Spleen (tissue), 11 donors: ENCODE results near the gene DYRK1B. TPM values are rescaled to one million over a fixed set of nuclear protein-coding genes. Genes with fewer than 3 reads are reported as not detected.

Experiments used
- DNase-seq: peaks from one replicate; pipeline ENCODE4 v3.0.0-alpha.2; 2020
- H3K27ac ChIP-seq, 8 donors: fragments of 200-600 bp; sonication (generic) in 7 of 8; 1 replicate in 4 of 8; 2 replicates in 4 of 8; pipeline versions ENCODE4 v1.5.0 to v1.8.0; 2016 to 2021; ENCODE audit warnings: inconsistent platforms in 4 of 8, mild to moderate bottlenecking in 4 of 8, moderate library complexity in 1 of 8
- H3K27me3 ChIP-seq, 7 donors: fragments of 200-600 bp; sonication (generic) in 6 of 7; replicated peaks in 1 of 7; 1 replicate in 4 of 7; 2 replicates in 3 of 7; pipeline versions ENCODE4 v1.5.0 to v1.8.0; 2016 to 2021; ENCODE audit warnings: inconsistent platforms in 3 of 7, mild to moderate bottlenecking in 1 of 7
- H3K36me3 ChIP-seq, 6 donors: fragments of 200-600 bp; sonication (generic) in 5 of 6; 1 replicate in 4 of 6; 2 replicates in 2 of 6; pipeline versions ENCODE4 v1.5.0 to v1.8.0; 2016 to 2021; ENCODE audit warnings: inconsistent platforms in 2 of 6
- H3K4me1 ChIP-seq, 6 donors: fragments of 200-600 bp; sonication (generic) in 5 of 6; 1 replicate in 3 of 6; 2 replicates in 3 of 6; pipeline versions ENCODE4 v1.5.0 to v1.8.0; 2016 to 2021; ENCODE audit warnings: inconsistent platforms in 3 of 6
- H3K4me3 ChIP-seq, 8 donors: fragments of 200-600 bp; sonication (generic) in 7 of 8; 1 replicate in 4 of 8; 2 replicates in 4 of 8; pipeline versions ENCODE4 v1.5.0 to v1.8.0; 2016 to 2021; ENCODE audit warnings: inconsistent platforms in 4 of 8, mild to moderate bottlenecking in 4 of 8, moderate library complexity in 2 of 8
- H3K9me3 ChIP-seq, 8 donors: fragments of 200-600 bp; sonication (generic) in 7 of 8; 1 replicate in 4 of 8; 2 replicates in 4 of 8; pipeline versions ENCODE4 v1.5.0 to v1.8.0; 2016 to 2021; ENCODE audit warnings: inconsistent platforms in 4 of 8
- POLR2A ChIP-seq, 3 donors: fragments of 450-650 bp; IDR thresholded peaks; one replicate each; pipeline ENCODE4 v1.5.1; 2017; ENCODE audit warnings: antibody characterized with exemption in 3 of 3, mild to moderate bottlenecking in 1 of 3
- POLR2AphosphoS5 ChIP-seq, 3 donors: sonication (generic); formaldehyde crosslinking; IDR thresholded peaks; one replicate each; pipeline ENCODE4 v1.5.1; 2017; ENCODE audit warnings: antibody characterized with exemption in 3 of 3
- WGBS, 5 donors: extraction: QIAGEN DNeasy Blood & Tissue Kit in 3 of 5; methylation state at CpG; one replicate each; pipeline versions ENCODE4 v1.1.5 to v1.1.7; 2013 to 2018; 5-methylcytosine and 5-hydroxymethylcytosine counted together
- intact Hi-C: fragments of 100-400 bp; cut with DNase I; formaldehyde crosslinking; loops from one replicate; pipeline ENCODE4 v1.15.0; 2023; ENCODE audit warnings: low total_unique reads
- polyA plus RNA-seq, 3 donors: library from polyadenylated mRNA; stranded (reverse); fragments of 200-250 nt; gene quantifications; one replicate each; pipeline ENCODE4 v1.2.1, GENCODE V29; 2013
- total RNA-seq, 7 donors: library from RNA; depleted of rRNA in 3 of 7; stranded (reverse); fragments of >200 nt in 3 of 7; fragmentation: NEBNext Ultra II Directional in 4 of 7; extraction: Animal tissue kit (Norgen Biotek cat#: 25700) in 4 of 7; gene quantifications; one replicate each; pipeline versions ENCODE4 v1.1.0 to v1.2.1, GENCODE V29; 2016 to 2021
- TF ChIP-seq, protein P1 (sequence below), 11 experiments: fragments of 200-600 bp in 7 of 11; fragments of 450-650 bp in 4 of 11; sonication (generic) in 4 of 11; IDR thresholded peaks in 8 of 11; conservative IDR thresholded peaks in 3 of 11; 1 replicate in 7 of 11; 2 replicates in 4 of 11; pipeline versions ENCODE4 v1.4.0 to v1.8.0; 2016 to 2021; ENCODE audit warnings: antibody characterized with exemption in 11 of 11, inconsistent platforms in 4 of 11, mild to moderate bottlenecking in 1 of 11
- donor health status: healthy with polysubstance abuse.
- donor health status: DM: no; HTN: no; CAD: no; lungs with moderate emphysema.
- donor health status: DM: no; HTN: no; CAD: no.
- donor health status: Bipolar disorder and iron deficiency.
- donor health status: healthy.
- donor health status: DM: no; HTN: no; CAD: no.
- donor health status: DM: yes; HTN: yes; CAD: no.

DYRK1B gene
- total and polyA plus RNA-seq, 10 donors: 11.2 to 32.7 (median 18.5) TPM

DNA sequence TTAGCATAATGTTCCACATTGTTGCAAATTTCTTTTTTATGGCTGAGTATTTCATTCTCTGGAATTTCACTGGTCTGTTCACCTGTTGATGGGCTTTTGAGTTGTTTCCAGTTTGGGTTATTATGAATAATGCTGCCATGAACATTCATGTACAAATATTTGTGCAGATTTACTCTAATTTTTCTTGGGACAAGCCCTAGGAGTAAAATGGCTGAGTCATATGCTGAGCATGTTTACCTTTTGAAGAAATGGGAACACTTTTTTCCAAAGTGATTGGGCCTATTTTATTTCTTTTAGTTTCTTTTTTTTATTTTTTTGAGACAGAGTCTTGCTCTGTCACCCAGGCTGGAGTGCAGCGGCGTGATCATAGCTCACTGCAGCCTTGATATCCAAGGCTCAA lies 16.9 kb upstream of the DYRK1B start:
- Histone ChIP-seq H3K27ac (no peak overlapping the region), H3K4me3 (no peak overlapping the region), H3K27me3 (no peaks in the 10 kb centered on the region), H3K9me3 (no peaks in the 10 kb centered on the region), H3K4me1 (peaks cover 4 to 12% (median 8%) of the 10 kb centered on the region in 6 donors), H3K36me3 (no peaks in the 10 kb centered on the region)
- DNase-seq: no peak
- intact Hi-C loops: no loop called here
- no peak for TF ChIP-seq POLR2AphosphoS5 (IDR thresholded peaks at IDR 0.05)
- TF ChIP-seq POLR2A (IDR thresholded peaks at IDR 0.05): no peak
- TF ChIP-seq, protein P1, sequence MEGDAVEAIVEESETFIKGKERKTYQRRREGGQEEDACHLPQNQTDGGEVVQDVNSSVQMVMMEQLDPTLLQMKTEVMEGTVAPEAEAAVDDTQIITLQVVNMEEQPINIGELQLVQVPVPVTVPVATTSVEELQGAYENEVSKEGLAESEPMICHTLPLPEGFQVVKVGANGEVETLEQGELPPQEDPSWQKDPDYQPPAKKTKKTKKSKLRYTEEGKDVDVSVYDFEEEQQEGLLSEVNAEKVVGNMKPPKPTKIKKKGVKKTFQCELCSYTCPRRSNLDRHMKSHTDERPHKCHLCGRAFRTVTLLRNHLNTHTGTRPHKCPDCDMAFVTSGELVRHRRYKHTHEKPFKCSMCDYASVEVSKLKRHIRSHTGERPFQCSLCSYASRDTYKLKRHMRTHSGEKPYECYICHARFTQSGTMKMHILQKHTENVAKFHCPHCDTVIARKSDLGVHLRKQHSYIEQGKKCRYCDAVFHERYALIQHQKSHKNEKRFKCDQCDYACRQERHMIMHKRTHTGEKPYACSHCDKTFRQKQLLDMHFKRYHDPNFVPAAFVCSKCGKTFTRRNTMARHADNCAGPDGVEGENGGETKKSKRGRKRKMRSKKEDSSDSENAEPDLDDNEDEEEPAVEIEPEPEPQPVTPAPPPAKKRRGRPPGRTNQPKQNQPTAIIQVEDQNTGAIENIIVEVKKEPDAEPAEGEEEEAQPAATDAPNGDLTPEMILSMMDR (IDR thresholded peaks at IDR 0.05 in 8 of 11, conservative IDR thresholded peaks at IDR 0.05 in 3 of 11): no peak
- WGBS, 5 donors: 71 to 97% (median 94%) methylated on average over 2 of the region's 2 CpGs

DNA sequence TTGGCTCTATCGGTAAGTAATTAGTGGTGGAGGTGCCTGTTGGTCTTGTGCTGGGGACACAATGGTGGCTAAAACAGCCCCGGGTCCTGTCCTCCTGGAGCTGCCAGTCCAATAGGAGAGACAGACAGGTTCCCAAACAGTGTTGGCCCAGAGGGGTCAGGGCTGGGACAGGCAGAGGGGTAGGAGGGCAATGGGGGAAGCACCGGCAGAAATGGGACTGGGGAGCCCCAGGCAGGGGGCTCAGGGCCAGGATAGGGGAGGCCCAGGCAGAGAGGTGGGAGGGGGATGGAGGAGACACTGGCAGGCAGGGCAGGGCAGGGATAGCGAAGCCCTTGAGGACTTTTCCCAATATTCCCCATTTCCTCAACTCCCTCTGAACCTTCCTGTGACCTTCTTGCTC lies 14.4 kb upstream of the DYRK1B start:
- TF ChIP-seq POLR2AphosphoS5 (IDR thresholded peaks at IDR 0.05) (no peak), POLR2A (IDR thresholded peaks at IDR 0.05) (no peak)
- TF ChIP-seq, protein P1 (IDR thresholded peaks at IDR 0.05 in 8 of 11, conservative IDR thresholded peaks at IDR 0.05 in 3 of 11): no peak
- intact Hi-C loops: loop anchor here (10.0 kb wide), 1 partner anchor 54 kb away; no protein-coding TSS in a partner anchor
- WGBS, 5 donors: 87 to 98% (median 93%) methylated on average over 4 of the region's 4 CpGs
- Histone ChIP-seq H3K27ac (no peak overlapping the region), H3K4me3 (no peak overlapping the region), H3K9me3 (no peaks in the 10 kb centered on the region), H3K36me3 (no peaks in the 10 kb centered on the region), H3K4me1 (peaks cover 23 to 37% (median 33%) of the 10 kb centered on the region in 6 donors), H3K27me3 (no peaks in the 10 kb centered on the region)
- no peak for DNase-seq

DNA sequence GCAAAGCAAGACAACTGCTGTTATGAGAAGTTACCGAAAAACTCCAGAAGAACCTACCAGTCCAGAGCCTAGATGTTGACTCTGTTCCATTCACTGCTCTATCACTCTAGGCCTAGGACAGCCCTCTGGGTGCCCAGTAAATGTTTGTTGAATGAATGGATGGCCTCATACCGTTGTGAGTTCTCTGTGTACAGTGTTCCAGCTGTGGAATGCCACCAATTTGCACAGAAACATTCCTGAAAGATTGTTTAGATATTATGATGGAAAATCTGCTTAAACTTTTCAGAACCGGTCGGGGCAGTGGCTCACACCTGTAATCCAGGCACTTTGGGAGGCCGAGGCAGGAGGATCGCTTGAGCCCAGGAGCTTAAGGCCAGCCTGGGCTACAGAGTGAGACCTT lies 13.6 kb upstream of the DYRK1B start:
- no peak for TF ChIP-seq POLR2AphosphoS5 (IDR thresholded peaks at IDR 0.05)
- Histone ChIP-seq H3K27me3 (no peaks in the 10 kb centered on the region), H3K9me3 (no peaks in the 10 kb centered on the region), H3K4me3 (no peak overlapping the region), H3K4me1 (peaks cover 28 to 46% (median 40%) of the 10 kb centered on the region in 6 donors), H3K36me3 (no peaks in the 10 kb centered on the region), H3K27ac (no peak overlapping the region)
- intact Hi-C loops: loop anchor here (10.0 kb wide), 1 partner anchor 53 kb away; no protein-coding TSS in a partner anchor
- WGBS, 5 donors: 89 to 99% (median 94%) methylated on average over 6 of the region's 6 CpGs
- DNase-seq: no peak

DNA sequence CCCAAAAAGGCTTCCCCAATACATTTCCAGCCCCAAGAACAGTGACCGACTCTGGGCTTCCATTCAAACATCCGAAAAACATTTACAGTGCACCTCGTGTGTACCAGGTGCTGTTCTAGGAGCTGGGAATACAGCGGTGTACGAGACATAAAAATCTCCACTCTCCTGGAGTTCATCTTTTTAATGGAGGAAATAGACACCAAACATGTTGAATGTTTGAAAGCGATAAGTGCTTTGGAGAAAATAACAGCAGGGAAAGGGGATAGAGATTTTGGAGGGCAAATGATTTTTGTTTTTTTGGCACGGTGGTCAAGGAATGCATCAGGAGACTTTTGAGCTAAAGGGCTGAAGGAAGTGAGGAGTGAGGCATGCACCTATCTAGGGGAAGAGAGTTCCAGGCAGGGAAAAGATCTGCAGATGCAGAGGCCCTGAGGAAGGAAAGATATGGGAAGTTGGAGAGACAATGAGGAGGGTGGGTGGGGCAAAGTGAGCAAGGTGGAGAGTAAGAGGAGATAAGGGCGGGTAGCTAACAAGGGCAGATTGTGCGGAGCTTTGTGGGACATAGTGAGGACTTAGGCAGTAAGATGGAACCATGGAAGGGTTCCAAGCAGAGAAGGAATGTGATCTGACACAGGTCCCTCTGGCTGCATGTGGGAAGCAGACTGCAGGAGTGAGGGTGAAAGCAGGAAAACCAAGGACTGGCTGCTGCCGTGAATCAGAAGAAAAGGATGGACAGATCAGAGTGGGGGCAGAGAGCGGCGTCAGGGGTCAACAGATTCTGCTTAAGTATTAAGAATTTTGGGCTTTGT lies 12.9 kb upstream of the DYRK1B start:
- intact Hi-C loops: loop anchor here (10.0 kb wide), 1 partner anchor 52 kb away; no protein-coding TSS in a partner anchor
- Histone ChIP-seq H3K4me3 (peak overlapping the region; percentile 53 to 88 (median 82)), H3K9me3 (no peaks in the 10 kb centered on the region), H3K36me3 (no peaks in the 10 kb centered on the region), H3K27ac (peak overlapping the region; percentile 76 to 90 (median 88)), H3K4me1 (peaks cover 32 to 53% (median 47%) of the 10 kb centered on the region in 6 donors), H3K27me3 (no peaks in the 10 kb centered on the region)
- DNase-seq: no peak
- TF ChIP-seq POLR2AphosphoS5 (IDR thresholded peaks at IDR 0.05): no peak
- TF ChIP-seq, protein P1 (IDR thresholded peaks at IDR 0.05 in 8 of 11, conservative IDR thresholded peaks at IDR 0.05 in 3 of 11): no peak
- TF ChIP-seq POLR2A (IDR thresholded peaks at IDR 0.05): no peak
- 46 to 52% (median 50%) methylated on average over 12 of the region's 12 CpGs for WGBS, 5 donors
